B cell (primary cell): ENCODE measurements around the gene EHMT2. TPM values are rescaled to one million over a fixed set of nuclear protein-coding genes. Genes with fewer than 3 reads are reported as not detected.
"Not testable (repeated sequence)": the region's sequence is repeated elsewhere in the genome, so short reads cannot be mapped to it uniquely, and the experiment has no call there.

Source experiments
- ATAC-seq: fragments of 200-7000 bp; cut with Tn5 transposase; one replicate; pipeline ENCODE4 v1.10.0; 2021; ENCODE audit warnings: low read depth, mild to moderate bottlenecking, moderate number of reproducible peaks, moderate library complexity
- CTCF ChIA-PET: fragments of 350-600 bp; sonication (Branson Sonifier 250); formaldehyde crosslinking; loops from one replicate; lab custom pipeline; 2021; ENCODE audit warnings: antibody characterized with exemption, inconsistent platforms; lab: Charles Lee
- POLR2A ChIA-PET: fragments of 350-600 bp; sonication (Branson Sonifier 250); formaldehyde crosslinking; loops from one replicate; lab custom pipeline; 2021; ENCODE audit warnings: antibody characterized with exemption; lab: Charles Lee
- DNase-seq: peaks from one replicate; pipeline ENCODE4 v3.0.0; 2013
- H2AFZ ChIP-seq: 2 replicates; pipeline ENCODE4 v1.6.1; 2012; ENCODE audit warnings: mild to moderate bottlenecking, low read depth, low read length; ENCODE audit not compliant: insufficient read depth, poor library complexity, severe bottlenecking
- H3K27ac ChIP-seq, 2 donors: 1 replicate in 1 of 2; 2 replicates in 1 of 2; pipeline ENCODE4 v1.5.1; 2012 to 2013; ENCODE audit warnings: low read length in 2 of 2, mild to moderate bottlenecking in 2 of 2, moderate library complexity in 1 of 2
- H3K27me3 ChIP-seq, 4 experiments: fragments of 200-600 bp in 1 of 4; sonication (generic) in 1 of 4; replicated peaks in 1 of 4; 1 replicate in 2 of 4; 2 replicates in 2 of 4; pipeline versions ENCODE4 v1.6.1 to v1.7.0; 2013 to 2016; ENCODE audit warnings: low read length in 3 of 4, mild to moderate bottlenecking in 2 of 4, mixed read lengths in 1 of 4, moderate library complexity in 1 of 4; ENCODE audit not compliant: insufficient read depth in 4 of 4, control insufficient read depth in 3 of 4; ENCODE audit errors: control extremely low read depth in 1 of 4
- H3K36me3 ChIP-seq, 2 experiments: replicated peaks in 1 of 2; 1 replicate in 1 of 2; 2 replicates in 1 of 2; pipeline versions ENCODE4 v1.6.1 to v1.7.1; 2013; ENCODE audit warnings: low read length in 1 of 2; ENCODE audit not compliant: insufficient read depth in 2 of 2, control insufficient read depth in 1 of 2; ENCODE audit errors: control extremely low read depth in 1 of 2, extremely low read depth in 1 of 2
- H3K4me1 ChIP-seq, 2 donors: fragments of 200-600 bp in 1 of 2; sonication (generic) in 1 of 2; 1 replicate in 1 of 2; 2 replicates in 1 of 2; pipeline versions ENCODE4 v1.5.1 to v1.6.1; 2013 to 2017; ENCODE audit warnings: low read length in 2 of 2; ENCODE audit not compliant: control insufficient read depth in 2 of 2, insufficient read depth in 2 of 2
- H3K4me2 ChIP-seq: replicated peaks from 2 replicates; pipeline ENCODE3; 2012; ENCODE audit warnings: mild to moderate bottlenecking, low read depth, low read length; ENCODE audit not compliant: poor library complexity, severe bottlenecking
- H3K4me3 ChIP-seq, 5 experiments: fragments of 200-600 bp in 1 of 5; sonication (generic) in 1 of 5; 1 replicate in 3 of 5; 2 replicates in 2 of 5; pipeline versions ENCODE4 v1.5.1 to v1.7.0; 2011 to 2016; ENCODE audit warnings: low read length in 4 of 5, mild to moderate bottlenecking in 4 of 5, low read depth in 2 of 5, control low read depth in 1 of 5, moderate library complexity in 1 of 5; ENCODE audit not compliant: insufficient read depth in 1 of 5; ENCODE audit errors: control extremely low read depth in 1 of 5, extremely low read depth in 1 of 5
- H3K79me2 ChIP-seq: fragments of 200-600 bp; sonication (generic); one replicate; pipeline ENCODE4 v1.6.0; 2016; ENCODE audit warnings: low read length; ENCODE audit not compliant: control insufficient read depth, insufficient read depth
- H3K9ac ChIP-seq: fragments of 200-600 bp; sonication (generic); 2 replicates; pipeline ENCODE4 v1.6.1; 2017; ENCODE audit warnings: mild to moderate bottlenecking, low read length, moderate library complexity
- H3K9me3 ChIP-seq, 3 donors: one replicate each; pipeline versions ENCODE4 v1.6.1 to v1.7.1; 2013; ENCODE audit warnings: low read length in 2 of 3; ENCODE audit not compliant: control insufficient read depth in 2 of 3, insufficient read depth in 1 of 3; ENCODE audit errors: control extremely low read depth in 1 of 3
- H4K20me1 ChIP-seq: 2 replicates; pipeline ENCODE4 v1.6.0; 2012; ENCODE audit warnings: mild to moderate bottlenecking, low read length; ENCODE audit not compliant: insufficient read depth, control insufficient read depth, poor library complexity, severe bottlenecking
- H3K27ac Mint-ChIP-seq: one replicate; pipeline ENCODE4 v1.8.0; 2021; ENCODE audit warnings: mixed read lengths
- H3K27me3 Mint-ChIP-seq: one replicate; pipeline ENCODE4 v1.8.0; 2021; ENCODE audit warnings: mixed read lengths
- H3K4me1 Mint-ChIP-seq: one replicate; pipeline ENCODE4 v1.8.0; 2021; ENCODE audit warnings: mixed read lengths
- H3K4me3 Mint-ChIP-seq: one replicate; pipeline ENCODE4 v1.8.0; 2021; ENCODE audit warnings: mixed read lengths
- H3K9me3 Mint-ChIP-seq: one replicate; pipeline ENCODE4 v1.8.0; 2022; ENCODE audit warnings: mixed read lengths; ENCODE audit not compliant: insufficient read depth
- CTCF ChIP-seq: fragments of 200-600 bp; IDR thresholded peaks from one replicate; pipeline ENCODE4 v1.8.0; 2022; ENCODE audit warnings: antibody characterized with exemption, mild to moderate bottlenecking
- EZH2 ChIP-seq: IDR thresholded peaks from 2 replicates; pipeline ENCODE4 v1.6.1; 2012; ENCODE audit warnings: borderline replicate concordance, low read depth, mild to moderate bottlenecking, moderate library complexity, low read length; ENCODE audit not compliant: insufficient read depth, poor library complexity, severe bottlenecking
- WGBS: methylation state at CpG from one replicate; pipeline ENCODE4 v1.1.5; 2013; ENCODE audit warnings: missing lambda C conversion rate; ENCODE audit not compliant: insufficient coverage; 5-methylcytosine and 5-hydroxymethylcytosine counted together
- intact Hi-C: fragments of 100-400 bp; cut with micrococcal nuclease; formaldehyde crosslinking; loops from one replicate; pipeline ENCODE4 v1.10.0; 2022
- polyA plus RNA-seq: library from polyadenylated mRNA; depleted of rRNA; stranded (reverse); fragments of >200 nt; gene quantifications from 2 replicates; pipeline ENCODE4 v1.2.3, GENCODE V29; 2012
- total RNA-seq, 2 donors: library from RNA; stranded (reverse); fragments of 120-200 nt in 1 of 2; gene quantifications; 1 replicate in 1 of 2; 2 replicates in 1 of 2; pipeline versions ENCODE4 v1.2.3 to v1.2.4, GENCODE V29; 2013 to 2022

Gene EHMT2
- total and polyA plus RNA-seq, 2 donors (not counting 1 experiment from before 2014, with no cell fraction given) = 86.1 to 108 TPM

- H3K4me2 ChIP-seq = no peak overlapping the region
- no peaks in the 10 kb centered on the region for H3K36me3 ChIP-seq
- H3K27me3 Mint-ChIP-seq = peaks cover 4% of the 10 kb centered on the region
- no peaks in the 10 kb centered on the region for H3K9me3 Mint-ChIP-seq
- ATAC-seq = no peak
- intact Hi-C loops = no loop called here
- H2AFZ ChIP-seq = no peak overlapping the region
- DNase-seq = no peak
- ChIA-PET POLR2A (no interaction called here), CTCF (no interaction called here)
- H3K4me1 Mint-ChIP-seq = no peaks in the 10 kb centered on the region
- no peak overlapping the region for H3K4me3 Mint-ChIP-seq
- H3K9me3 ChIP-seq = no peaks in the 10 kb centered on the region
- WGBS = 84% methylated on average over 12 of the region's 16 CpGs
- no peaks in the 10 kb centered on the region for H3K4me1 ChIP-seq
- H4K20me1 ChIP-seq = no peaks in the 10 kb centered on the region
- H3K79me2 ChIP-seq = no peaks in the 10 kb centered on the region
- H3K4me3 ChIP-seq = no peak overlapping the region
- no peaks in the 10 kb centered on the region for H3K27me3 ChIP-seq
- H3K27ac Mint-ChIP-seq = no peak overlapping the region
- no peak overlapping the region for H3K27ac ChIP-seq
- TF ChIP-seq CTCF (no peak), EZH2 (no peak)
- no peak overlapping the region for H3K9ac ChIP-seq
Observed at GRCh38 chr6:31870385-31870921, 27.0 kb downstream of the EHMT2 start.

GRCh38 chr6:31869343-31869742, 28.2 kb downstream of the EHMT2 start:
- Mint-ChIP-seq H3K27ac (no peak overlapping the region), H3K4me1 (peaks cover 3% of the 10 kb centered on the region), H3K27me3 (peaks cover 4% of the 10 kb centered on the region), H3K4me3 (no peak overlapping the region), H3K9me3 (no peaks in the 10 kb centered on the region)
- ChIA-PET POLR2A (no interaction called here), CTCF (no interaction called here)
- 90% methylated on average over 7 of the region's 8 CpGs for WGBS
- DNase-seq (no peak), ATAC-seq (no peak)
- no peaks in the 10 kb centered on the region for H4K20me1 ChIP-seq
- H3K9me3 ChIP-seq = no peaks in the 10 kb centered on the region
- no peak overlapping the region for H3K4me2 ChIP-seq
- no peaks in the 10 kb centered on the region for H3K27me3 ChIP-seq
- TF ChIP-seq EZH2 (no peak), CTCF (no peak)
- peaks cover under 1% of the 10 kb centered on the region in 2 donors for H3K4me1 ChIP-seq
- no peaks in the 10 kb centered on the region for H3K79me2 ChIP-seq
- no peak overlapping the region for H3K27ac ChIP-seq
- H3K36me3 ChIP-seq = no peaks in the 10 kb centered on the region
- no peak overlapping the region for H3K9ac ChIP-seq
- intact Hi-C loops = loop anchor here (10.0 kb wide), 1 partner anchor 375 kb away; the partner anchor contains the start of gene MICB
- H2AFZ ChIP-seq = no peak overlapping the region
- no peak overlapping the region for H3K4me3 ChIP-seq

- WGBS = no CpG with 5 or more reads among the region's 1 CpG
- H3K79me2 ChIP-seq, ATAC-seq, H3K27me3 Mint-ChIP-seq, H3K4me1 ChIP-seq, DNase-seq, H3K4me3 Mint-ChIP-seq, H2AFZ ChIP-seq, H3K4me1 Mint-ChIP-seq, H3K9me3 Mint-ChIP-seq, CTCF ChIA-PET, H3K27me3 ChIP-seq, H3K9ac ChIP-seq, H3K4me2 ChIP-seq, H4K20me1 ChIP-seq, POLR2A ChIA-PET, H3K9me3 ChIP-seq, H3K27ac ChIP-seq, H3K27ac Mint-ChIP-seq, H3K4me3 ChIP-seq, H3K36me3 ChIP-seq: not testable (repeated sequence)
- intact Hi-C loops = loop anchor here (10.0 kb wide), 1 partner anchor 374 kb away; the partner anchor contains the start of gene MICB
Observed at GRCh38 chr6:31868658-31868971, 28.9 kb downstream of the EHMT2 start.
